SIG-M5 treated with dmso at 0.1 percent for 504 hours (cell line): ENCODE data around the gene EIPR1.

Source experiments
- DNase-seq: peaks from one replicate; lab custom pipeline; 2025; ENCODE audit not compliant: unreplicated experiment; lab: John Stamatoyannopoulos, UW

Gene EIPR1

GRCh38 chr2:3141696-3142095 is 235.9 kb downstream of the EIPR1 start:
- no peak for DNase-seq

GRCh38 chr2:3139906-3140305 is 237.7 kb downstream of the EIPR1 start:
- no peak for DNase-seq
